ENCODE measurements around the gene NR6A1. TPM values are rescaled to one million over a fixed set of nuclear protein-coding genes. Genes with fewer than 3 reads are reported as not detected.

NR6A1 gene
- total RNA-seq, 1 donor from 2014 or later = 4.0 TPM

DNA sequence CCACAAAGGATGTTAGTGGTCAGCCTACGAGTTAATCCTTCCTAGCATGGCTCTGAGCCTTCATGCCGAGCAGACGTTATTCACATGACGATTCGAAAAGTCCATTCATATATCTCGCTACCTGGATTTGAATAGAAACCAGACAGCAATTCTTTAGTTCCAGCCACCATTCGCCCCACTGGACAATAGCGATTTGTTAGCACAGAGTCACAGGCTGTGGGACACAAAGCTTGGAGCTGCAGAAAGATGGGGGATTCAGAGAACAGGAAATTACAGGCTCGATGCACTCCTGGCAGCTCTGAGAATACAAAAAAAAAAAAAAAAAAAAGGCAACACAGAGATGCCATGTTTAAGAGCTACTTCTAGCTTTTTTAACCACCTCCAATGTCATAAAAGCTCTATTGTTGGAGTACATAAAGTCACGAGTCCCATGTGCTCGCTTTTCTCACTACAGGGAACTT lies 110.7 kb downstream of the NR6A1 start:
- H3K4me1 ChIP-seq = peaks cover 18% of the 10 kb centered on the region
- no peaks in the 10 kb centered on the region for H3K9me3 ChIP-seq
- no peak for DNase-seq
- no peak for ATAC-seq
- intact Hi-C loops (cut with DNase I) = no loop called here
- H3K27ac ChIP-seq = peak overlapping the region; percentile 90
- TF ChIP-seq, protein P1, sequence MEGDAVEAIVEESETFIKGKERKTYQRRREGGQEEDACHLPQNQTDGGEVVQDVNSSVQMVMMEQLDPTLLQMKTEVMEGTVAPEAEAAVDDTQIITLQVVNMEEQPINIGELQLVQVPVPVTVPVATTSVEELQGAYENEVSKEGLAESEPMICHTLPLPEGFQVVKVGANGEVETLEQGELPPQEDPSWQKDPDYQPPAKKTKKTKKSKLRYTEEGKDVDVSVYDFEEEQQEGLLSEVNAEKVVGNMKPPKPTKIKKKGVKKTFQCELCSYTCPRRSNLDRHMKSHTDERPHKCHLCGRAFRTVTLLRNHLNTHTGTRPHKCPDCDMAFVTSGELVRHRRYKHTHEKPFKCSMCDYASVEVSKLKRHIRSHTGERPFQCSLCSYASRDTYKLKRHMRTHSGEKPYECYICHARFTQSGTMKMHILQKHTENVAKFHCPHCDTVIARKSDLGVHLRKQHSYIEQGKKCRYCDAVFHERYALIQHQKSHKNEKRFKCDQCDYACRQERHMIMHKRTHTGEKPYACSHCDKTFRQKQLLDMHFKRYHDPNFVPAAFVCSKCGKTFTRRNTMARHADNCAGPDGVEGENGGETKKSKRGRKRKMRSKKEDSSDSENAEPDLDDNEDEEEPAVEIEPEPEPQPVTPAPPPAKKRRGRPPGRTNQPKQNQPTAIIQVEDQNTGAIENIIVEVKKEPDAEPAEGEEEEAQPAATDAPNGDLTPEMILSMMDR (IDR thresholded peaks at IDR 0.05) = no peak
- H3K4me3 ChIP-seq = peak overlapping the region; percentile 60
- H3K36me3 ChIP-seq = no peaks in the 10 kb centered on the region
- no peaks in the 10 kb centered on the region for H3K27me3 ChIP-seq

DNA sequence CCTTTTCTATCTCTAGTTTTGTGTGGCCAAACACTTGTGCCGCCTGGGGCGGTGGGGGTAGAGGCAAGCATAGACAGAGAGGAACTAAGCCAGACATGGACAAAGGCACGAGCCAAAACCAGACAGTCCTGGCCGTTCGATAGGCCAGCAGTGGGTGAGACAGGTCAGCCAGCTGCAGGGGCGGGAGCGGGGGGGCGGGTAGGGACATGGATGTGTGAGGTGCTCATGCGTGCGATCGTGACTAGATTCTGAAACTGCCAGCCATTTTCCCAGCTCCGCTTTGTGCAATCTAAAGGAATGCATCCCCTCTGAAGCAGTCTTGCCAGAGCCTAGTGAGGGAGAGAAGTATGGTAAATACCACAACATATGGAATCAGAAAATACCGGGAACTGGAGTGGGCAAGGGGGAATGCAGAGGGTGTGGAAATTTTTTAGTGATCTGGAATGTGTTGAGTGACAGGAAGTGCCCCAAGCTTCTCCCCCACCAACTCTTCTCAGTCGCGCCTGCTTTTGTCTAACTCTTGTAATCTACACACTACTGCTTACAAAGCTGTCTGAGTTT lies 111.9 kb downstream of the NR6A1 start:
- no peaks in the 10 kb centered on the region for H3K27me3 ChIP-seq
- H3K4me3 ChIP-seq = peak overlapping the region; percentile 60
- no peaks in the 10 kb centered on the region for H3K9me3 ChIP-seq
- intact Hi-C loops (cut with DNase I) = no loop called here
- DNase-seq = peak; percentile 89
- TF ChIP-seq, protein P1 (IDR thresholded peaks at IDR 0.05) = no peak
- H3K4me1 ChIP-seq = peaks cover 18% of the 10 kb centered on the region
- peak overlapping the region; percentile 90 for H3K27ac ChIP-seq
- ATAC-seq = peak; percentile 88
- H3K36me3 ChIP-seq = no peaks in the 10 kb centered on the region

DNA sequence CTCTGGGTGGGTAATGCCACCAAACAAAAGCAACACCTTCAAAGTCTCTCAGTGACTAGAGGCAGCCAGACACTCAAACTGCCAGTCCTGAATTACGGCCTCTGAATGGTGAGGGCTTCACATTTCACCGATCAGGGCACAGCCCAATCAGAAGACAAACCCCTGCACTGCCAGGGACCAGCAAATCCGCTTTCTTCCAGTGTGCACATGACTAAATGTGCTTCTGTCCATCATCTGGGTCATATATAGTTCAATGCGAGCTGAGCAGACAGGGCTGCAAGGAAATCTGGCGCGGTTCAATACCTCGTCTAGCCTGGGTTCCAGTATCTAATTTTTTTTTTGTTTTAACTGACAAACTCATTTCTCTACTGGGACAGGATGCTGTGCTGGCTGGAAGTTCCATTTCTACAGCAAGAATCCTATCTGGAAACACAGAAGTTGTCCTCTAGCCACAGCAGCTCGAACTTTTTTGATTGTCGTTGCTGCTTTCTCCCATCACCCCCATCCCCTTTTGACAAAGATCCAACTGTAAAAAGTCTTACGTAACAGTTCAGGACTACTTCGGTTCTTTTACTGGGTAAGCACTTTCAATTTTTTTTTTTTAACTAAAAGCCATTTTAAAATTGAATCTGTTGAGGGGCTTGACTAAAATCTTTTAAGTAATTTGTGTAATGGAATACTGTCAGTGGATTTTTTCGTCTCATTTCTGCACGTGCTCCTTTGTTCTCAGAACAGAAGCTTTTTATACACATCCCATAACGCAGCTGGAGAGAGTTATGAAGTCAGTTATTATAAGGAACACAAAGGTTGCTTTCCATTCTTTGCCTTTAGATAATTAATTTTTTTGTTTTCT lies 112.7 kb downstream of the NR6A1 start:
- peak overlapping the region; percentile 90 for H3K27ac ChIP-seq
- no peaks in the 10 kb centered on the region for H3K36me3 ChIP-seq
- TF ChIP-seq, protein P1 (IDR thresholded peaks at IDR 0.05) = no peak
- ATAC-seq = peak; percentile 94
- DNase-seq = peak; percentile 74
- H3K27me3 ChIP-seq = no peaks in the 10 kb centered on the region
- H3K9me3 ChIP-seq = no peaks in the 10 kb centered on the region
- intact Hi-C loops (cut with DNase I) = no loop called here
- peaks cover 18% of the 10 kb centered on the region for H3K4me1 ChIP-seq
- H3K4me3 ChIP-seq = peak overlapping the region; percentile 60

DNA sequence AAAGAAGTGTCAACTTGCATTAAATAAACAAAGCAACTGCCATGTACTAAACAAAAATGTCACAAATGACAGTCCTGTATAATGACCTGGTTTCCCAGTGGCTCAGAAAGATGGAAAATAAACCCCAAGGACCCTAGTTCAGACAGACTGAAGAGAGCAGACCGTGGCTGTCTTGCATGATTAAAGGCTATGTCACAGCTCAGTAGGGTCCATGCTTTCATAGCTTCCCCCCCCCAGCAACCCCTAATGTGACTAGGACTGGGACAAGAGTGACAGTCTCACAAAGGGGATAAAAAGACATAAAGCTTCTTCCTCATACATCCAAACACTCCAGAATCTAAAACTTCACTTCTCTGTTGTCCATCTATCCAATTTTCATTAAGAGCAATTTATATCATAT lies 113.6 kb downstream of the NR6A1 start:
- Histone ChIP-seq H3K9me3 (no peaks in the 10 kb centered on the region), H3K4me1 (peaks cover 15% of the 10 kb centered on the region), H3K36me3 (no peaks in the 10 kb centered on the region), H3K4me3 (no peak overlapping the region), H3K27me3 (no peaks in the 10 kb centered on the region), H3K27ac (no peak overlapping the region)
- ATAC-seq (no peak), DNase-seq (no peak)
- TF ChIP-seq, protein P1 (IDR thresholded peaks at IDR 0.05) = no peak
- intact Hi-C loops (cut with DNase I) = no loop called here

DNA sequence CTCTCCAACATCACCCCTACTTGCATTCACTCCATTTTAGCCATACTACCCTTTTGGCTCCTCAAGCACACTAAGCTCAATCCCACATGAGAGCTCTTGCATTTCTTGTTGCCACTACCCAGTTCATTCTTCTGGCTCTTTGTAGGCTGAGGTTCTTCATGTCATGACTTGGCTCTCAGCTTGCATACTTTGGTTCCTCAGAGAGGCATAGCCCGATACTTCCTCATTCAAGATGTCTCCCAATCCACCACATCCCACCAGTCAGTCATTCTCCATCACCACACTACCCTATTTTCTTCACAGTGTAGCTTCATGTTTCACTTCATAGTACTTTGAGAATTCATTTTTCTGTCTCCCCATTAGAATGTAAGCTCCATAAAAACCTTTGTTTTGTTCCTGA lies 116.7 kb downstream of the NR6A1 start:
- H3K27ac ChIP-seq = no peak overlapping the region
- H3K4me1 ChIP-seq = peaks cover under 1% of the 10 kb centered on the region
- intact Hi-C loops (cut with DNase I) = no loop called here
- TF ChIP-seq, protein P1 (IDR thresholded peaks at IDR 0.05) = no peak
- H3K27me3 ChIP-seq = no peaks in the 10 kb centered on the region
- no peaks in the 10 kb centered on the region for H3K36me3 ChIP-seq
- DNase-seq = no peak
- no peak for ATAC-seq
- no peaks in the 10 kb centered on the region for H3K9me3 ChIP-seq
- no peak overlapping the region for H3K4me3 ChIP-seq

Data from upper lobe of right lung (tissue), 1 donor.